HG02970 (cell line): ENCODE measurements around the gene MRPS14.

Experiments
- ATAC-seq: cut with Tn5 transposase; IDR thresholded peaks from one replicate; pipeline ENCODE4 v1.9.1; 2021; ENCODE audit warnings: mild to moderate bottlenecking, moderate library complexity, moderate number of reproducible peaks; ENCODE audit not compliant: unreplicated experiment, low FRiP score

Gene MRPS14

GRCh38 chr1:174989536-174990220 lies 33.5 kb downstream of the MRPS14 start:
- no peak for ATAC-seq

DNA sequence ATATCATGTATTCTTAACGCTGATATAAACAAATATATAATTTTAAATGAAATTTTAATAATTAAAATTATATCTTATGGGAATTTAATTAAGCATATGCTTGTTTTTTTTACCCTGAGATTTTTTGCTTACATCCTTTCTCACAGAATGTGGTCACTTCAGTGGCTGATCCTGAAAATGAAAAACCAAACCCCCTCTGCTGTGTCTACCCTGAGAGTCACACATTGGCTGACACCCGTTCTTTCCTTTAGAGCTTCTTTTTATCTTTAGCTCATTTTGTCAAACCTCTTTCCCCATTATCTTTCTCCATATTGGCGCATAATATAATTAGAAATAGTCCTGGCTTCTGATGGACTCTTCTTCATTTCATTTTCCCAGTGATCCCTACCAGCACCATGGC lies 34.2 kb downstream of the MRPS14 start:
- ATAC-seq: no peak

- no peak for ATAC-seq
Observed at GRCh38 chr1:174988539-174988938, 34.7 kb downstream of the MRPS14 start.

- ATAC-seq: no peak
Observed at GRCh38 chr1:174984952-174985351, 38.3 kb downstream of the MRPS14 start.

DNA sequence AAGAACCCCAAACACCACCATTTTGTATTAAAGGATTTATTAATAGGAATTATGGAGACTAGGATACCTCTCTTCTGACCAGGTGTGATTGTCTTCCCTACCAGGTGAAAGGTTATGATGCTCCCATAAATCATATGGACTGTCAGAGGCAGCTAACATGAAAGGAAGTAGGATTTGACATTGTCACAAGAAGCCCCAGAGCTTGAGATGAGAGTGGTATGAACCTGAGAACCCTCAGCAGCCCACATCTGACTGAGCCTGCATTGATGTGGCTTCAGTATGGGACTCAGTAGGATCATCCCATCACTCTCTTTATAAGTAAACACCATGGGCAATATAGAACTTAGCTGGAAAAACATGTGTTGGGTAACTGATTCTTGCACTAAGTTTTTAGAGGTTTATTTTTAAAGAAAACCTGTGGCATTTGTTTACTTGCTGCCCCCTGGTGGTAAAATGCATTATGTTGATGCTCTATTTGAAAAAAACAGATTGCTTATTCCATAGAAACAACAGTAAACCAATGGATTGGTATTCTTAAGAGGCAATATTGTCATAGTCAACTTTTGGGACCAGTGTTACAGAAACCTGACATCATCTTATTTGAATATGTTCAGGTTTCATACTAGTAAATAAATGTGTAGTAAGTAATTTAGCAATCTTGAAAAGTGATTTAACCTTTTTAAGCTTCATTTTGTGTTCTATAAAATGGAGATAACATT lies 40.1 kb downstream of the MRPS14 start:
- ATAC-seq: no peak

DNA sequence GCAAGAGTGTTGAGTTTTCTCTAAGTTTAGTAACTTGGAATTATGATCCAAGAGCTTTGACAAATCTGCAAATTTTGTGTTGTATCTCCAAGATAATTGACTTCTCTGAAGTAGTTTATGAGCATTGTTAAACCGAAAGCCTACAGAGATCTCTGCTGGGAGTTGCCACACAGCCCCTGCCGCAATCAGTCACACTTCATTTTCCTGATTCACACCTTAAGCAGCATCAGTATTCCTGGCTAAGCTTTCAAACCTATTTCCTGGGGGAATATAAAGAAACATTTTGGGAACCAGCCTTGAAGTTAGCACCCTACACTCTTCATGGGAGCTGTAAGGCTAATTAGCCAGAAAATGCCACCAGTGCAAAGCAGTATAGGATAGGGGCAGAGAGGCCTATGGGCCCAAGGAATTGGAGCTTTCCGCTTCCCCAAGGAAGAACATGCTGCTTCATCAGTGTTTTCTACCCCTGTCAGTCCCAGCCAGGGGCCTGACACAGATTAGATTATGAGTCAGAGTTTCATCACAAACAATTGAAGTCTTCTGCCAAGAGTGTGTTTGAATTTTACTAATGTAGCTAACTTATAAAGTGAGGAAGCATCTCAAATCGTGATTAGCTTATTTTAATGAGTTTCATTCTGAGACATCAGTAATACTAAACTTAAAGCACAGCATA lies 46.7 kb downstream of the MRPS14 start:
- no peak for ATAC-seq

- no peak for ATAC-seq
Observed at GRCh38 chr1:174975764-174976163, 47.5 kb downstream of the MRPS14 start.

GRCh38 chr1:174974711-174975119 lies 48.5 kb downstream of the MRPS14 start:
- no peak for ATAC-seq

DNA sequence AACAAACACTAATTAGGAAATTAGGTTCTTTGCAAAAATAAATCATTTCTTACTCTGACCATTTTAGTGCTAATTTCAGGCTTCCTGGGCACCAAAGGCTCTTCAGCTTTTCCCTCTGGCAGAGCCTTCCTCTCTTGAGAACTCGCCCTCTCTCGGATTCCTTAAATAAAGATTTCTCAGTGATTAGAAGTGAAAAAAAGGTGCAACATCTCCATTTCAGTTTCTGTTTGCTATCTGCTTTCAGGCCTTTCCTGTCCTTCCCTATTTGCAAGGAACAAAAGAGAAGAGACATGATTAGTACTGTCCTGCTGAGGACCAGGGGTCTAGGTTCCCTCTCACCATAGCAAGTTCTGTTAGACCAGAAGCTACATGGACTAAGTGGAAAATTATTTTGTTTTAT lies 51.3 kb downstream of the MRPS14 start:
- ATAC-seq: no peak

- no peak for ATAC-seq
Observed at GRCh38 chr1:174971466-174971865, 51.8 kb downstream of the MRPS14 start.

GRCh38 chr1:174969977-174970376 lies 53.2 kb downstream of the MRPS14 start:
- no peak for ATAC-seq

DNA sequence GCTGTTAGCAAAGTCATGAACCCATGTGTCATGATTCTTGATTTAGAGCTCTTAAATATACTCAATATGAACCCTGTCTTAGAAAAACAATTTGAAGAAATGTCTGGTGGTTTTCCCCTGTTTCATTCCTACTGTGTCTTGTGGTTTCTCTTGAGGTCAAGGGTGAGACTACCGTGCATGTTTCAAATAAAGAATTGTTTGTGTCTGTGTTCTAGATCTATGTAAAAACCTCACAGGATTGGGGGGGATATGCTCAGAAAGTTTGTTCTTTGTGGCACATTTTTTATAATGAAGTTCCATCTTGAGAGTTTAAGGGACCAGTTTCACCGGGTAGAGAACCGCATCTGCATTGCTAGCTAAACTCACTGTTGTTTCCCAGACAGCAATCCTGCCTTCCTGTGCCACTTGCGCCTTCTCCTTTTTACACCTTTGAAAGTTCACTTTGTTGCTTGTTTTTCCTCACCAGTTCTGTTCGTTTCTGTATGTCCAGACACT lies 54.4 kb downstream of the MRPS14 start:
- ATAC-seq: no peak

GRCh38 chr1:174967845-174968705 lies 55.1 kb downstream of the MRPS14 start:
- ATAC-seq: no peak

- ATAC-seq: no peak
Observed at GRCh38 chr1:174966008-174966572, 57.1 kb downstream of the MRPS14 start.

GRCh38 chr1:174965362-174966007 lies 57.7 kb downstream of the MRPS14 start:
- ATAC-seq: no peak

GRCh38 chr1:174964972-174965361 lies 58.3 kb downstream of the MRPS14 start:
- ATAC-seq: no peak

DNA sequence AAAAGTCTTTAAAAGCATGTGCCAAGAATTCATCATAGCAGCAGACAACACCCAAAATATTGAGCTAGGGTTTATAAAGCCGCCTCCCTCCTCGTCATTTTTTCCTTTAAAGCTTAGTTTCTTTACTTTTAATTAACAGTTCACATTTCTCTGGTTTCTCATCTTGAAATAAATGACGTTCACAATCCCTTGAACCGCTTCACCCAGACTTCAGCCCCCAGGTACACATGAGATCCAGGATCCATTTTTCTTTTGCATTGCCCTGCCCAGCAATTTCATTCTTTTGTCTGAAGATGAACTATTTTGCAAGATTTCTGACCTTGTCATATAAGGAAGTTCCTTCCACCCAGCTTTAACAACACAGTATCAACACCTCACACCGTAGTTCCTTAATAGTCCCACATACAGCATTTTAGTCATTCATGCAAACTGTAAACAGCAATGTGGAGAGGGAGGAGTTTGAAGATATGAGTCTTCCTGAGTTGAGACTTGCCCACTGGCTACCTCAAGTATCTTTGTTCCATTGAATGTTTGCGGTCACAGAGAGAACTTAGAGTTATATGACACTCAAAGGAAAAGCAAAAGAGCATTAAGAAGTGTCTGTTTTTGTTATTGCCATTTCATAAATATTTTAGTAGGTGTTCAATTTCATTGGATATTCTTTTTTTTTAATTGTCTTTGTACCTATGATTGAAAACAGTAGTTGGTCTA lies 58.8 kb downstream of the MRPS14 start:
- ATAC-seq: no peak

DNA sequence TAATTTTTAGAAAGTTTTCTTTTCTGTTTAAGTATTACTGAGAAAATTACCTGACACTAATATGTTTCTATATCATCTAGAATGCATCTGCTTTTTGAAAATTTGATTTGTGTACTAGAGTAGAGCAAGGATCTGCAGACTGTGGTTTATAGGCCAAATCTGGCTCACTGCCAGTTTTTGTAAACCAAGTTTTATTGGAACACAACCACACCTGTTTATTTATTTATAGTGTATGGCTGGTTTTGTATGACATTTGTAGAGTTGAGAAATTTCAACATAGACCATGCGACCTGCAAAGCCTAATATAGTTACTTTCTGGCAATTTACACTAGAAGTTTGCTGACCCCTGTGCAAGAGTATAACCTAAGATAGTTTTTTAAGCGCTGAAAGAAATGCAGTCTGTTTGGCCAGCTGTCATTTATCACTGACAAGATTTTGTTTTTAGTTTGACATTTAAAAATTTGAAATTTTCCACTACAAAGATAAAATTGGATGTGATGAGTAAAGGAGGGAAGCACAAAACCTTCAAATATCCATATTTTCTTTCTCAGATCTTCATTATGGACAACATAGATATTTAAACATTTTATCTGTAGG lies 59.6 kb downstream of the MRPS14 start:
- ATAC-seq: no peak
